B cell (primary cell): Measurements from ENCODE around the gene OR1K1. TPM values are rescaled to one million over a fixed set of nuclear protein-coding genes. Genes with fewer than 3 reads are reported as not detected.

Experiments
- ATAC-seq: fragments of 200-7000 bp; cut with Tn5 transposase; one replicate; pipeline ENCODE4 v1.10.0; 2021; ENCODE audit warnings: low read depth, mild to moderate bottlenecking, moderate number of reproducible peaks, moderate library complexity
- CTCF ChIA-PET: fragments of 350-600 bp; sonication (Branson Sonifier 250); formaldehyde crosslinking; loops from one replicate; lab custom pipeline; 2021; ENCODE audit warnings: antibody characterized with exemption, inconsistent platforms; lab: Charles Lee
- POLR2A ChIA-PET: fragments of 350-600 bp; sonication (Branson Sonifier 250); formaldehyde crosslinking; loops from one replicate; lab custom pipeline; 2021; ENCODE audit warnings: antibody characterized with exemption; lab: Charles Lee
- DNase-seq: peaks from one replicate; pipeline ENCODE4 v3.0.0; 2013
- H2AFZ ChIP-seq: 2 replicates; pipeline ENCODE4 v1.6.1; 2012; ENCODE audit warnings: mild to moderate bottlenecking, low read depth, low read length; ENCODE audit not compliant: insufficient read depth, poor library complexity, severe bottlenecking
- H3K27ac ChIP-seq, 2 donors: 1 replicate in 1 of 2; 2 replicates in 1 of 2; pipeline ENCODE4 v1.5.1; 2012 to 2013; ENCODE audit warnings: low read length in 2 of 2, mild to moderate bottlenecking in 2 of 2, moderate library complexity in 1 of 2
- H3K27me3 ChIP-seq, 4 experiments: fragments of 200-600 bp in 1 of 4; sonication (generic) in 1 of 4; replicated peaks in 1 of 4; 1 replicate in 2 of 4; 2 replicates in 2 of 4; pipeline versions ENCODE4 v1.6.1 to v1.7.0; 2013 to 2016; ENCODE audit warnings: low read length in 3 of 4, mild to moderate bottlenecking in 2 of 4, mixed read lengths in 1 of 4, moderate library complexity in 1 of 4; ENCODE audit not compliant: insufficient read depth in 4 of 4, control insufficient read depth in 3 of 4; ENCODE audit errors: control extremely low read depth in 1 of 4
- H3K36me3 ChIP-seq, 2 experiments: replicated peaks in 1 of 2; 1 replicate in 1 of 2; 2 replicates in 1 of 2; pipeline versions ENCODE4 v1.6.1 to v1.7.1; 2013; ENCODE audit warnings: low read length in 1 of 2; ENCODE audit not compliant: insufficient read depth in 2 of 2, control insufficient read depth in 1 of 2; ENCODE audit errors: control extremely low read depth in 1 of 2, extremely low read depth in 1 of 2
- H3K4me1 ChIP-seq, 2 donors: fragments of 200-600 bp in 1 of 2; sonication (generic) in 1 of 2; 1 replicate in 1 of 2; 2 replicates in 1 of 2; pipeline versions ENCODE4 v1.5.1 to v1.6.1; 2013 to 2017; ENCODE audit warnings: low read length in 2 of 2; ENCODE audit not compliant: control insufficient read depth in 2 of 2, insufficient read depth in 2 of 2
- H3K4me2 ChIP-seq: replicated peaks from 2 replicates; pipeline ENCODE3; 2012; ENCODE audit warnings: mild to moderate bottlenecking, low read depth, low read length; ENCODE audit not compliant: poor library complexity, severe bottlenecking
- H3K4me3 ChIP-seq, 5 experiments: fragments of 200-600 bp in 1 of 5; sonication (generic) in 1 of 5; 1 replicate in 3 of 5; 2 replicates in 2 of 5; pipeline versions ENCODE4 v1.5.1 to v1.7.0; 2011 to 2016; ENCODE audit warnings: low read length in 4 of 5, mild to moderate bottlenecking in 4 of 5, low read depth in 2 of 5, control low read depth in 1 of 5, moderate library complexity in 1 of 5; ENCODE audit not compliant: insufficient read depth in 1 of 5; ENCODE audit errors: control extremely low read depth in 1 of 5, extremely low read depth in 1 of 5
- H3K79me2 ChIP-seq: fragments of 200-600 bp; sonication (generic); one replicate; pipeline ENCODE4 v1.6.0; 2016; ENCODE audit warnings: low read length; ENCODE audit not compliant: control insufficient read depth, insufficient read depth
- H3K9ac ChIP-seq: fragments of 200-600 bp; sonication (generic); 2 replicates; pipeline ENCODE4 v1.6.1; 2017; ENCODE audit warnings: mild to moderate bottlenecking, low read length, moderate library complexity
- H3K9me3 ChIP-seq, 3 donors: one replicate each; pipeline versions ENCODE4 v1.6.1 to v1.7.1; 2013; ENCODE audit warnings: low read length in 2 of 3; ENCODE audit not compliant: control insufficient read depth in 2 of 3, insufficient read depth in 1 of 3; ENCODE audit errors: control extremely low read depth in 1 of 3
- H4K20me1 ChIP-seq: 2 replicates; pipeline ENCODE4 v1.6.0; 2012; ENCODE audit warnings: mild to moderate bottlenecking, low read length; ENCODE audit not compliant: insufficient read depth, control insufficient read depth, poor library complexity, severe bottlenecking
- H3K27ac Mint-ChIP-seq: one replicate; pipeline ENCODE4 v1.8.0; 2021; ENCODE audit warnings: mixed read lengths
- H3K27me3 Mint-ChIP-seq: one replicate; pipeline ENCODE4 v1.8.0; 2021; ENCODE audit warnings: mixed read lengths
- H3K4me1 Mint-ChIP-seq: one replicate; pipeline ENCODE4 v1.8.0; 2021; ENCODE audit warnings: mixed read lengths
- H3K4me3 Mint-ChIP-seq: one replicate; pipeline ENCODE4 v1.8.0; 2021; ENCODE audit warnings: mixed read lengths
- H3K9me3 Mint-ChIP-seq: one replicate; pipeline ENCODE4 v1.8.0; 2022; ENCODE audit warnings: mixed read lengths; ENCODE audit not compliant: insufficient read depth
- CTCF ChIP-seq: fragments of 200-600 bp; IDR thresholded peaks from one replicate; pipeline ENCODE4 v1.8.0; 2022; ENCODE audit warnings: antibody characterized with exemption, mild to moderate bottlenecking
- EZH2 ChIP-seq: IDR thresholded peaks from 2 replicates; pipeline ENCODE4 v1.6.1; 2012; ENCODE audit warnings: borderline replicate concordance, low read depth, mild to moderate bottlenecking, moderate library complexity, low read length; ENCODE audit not compliant: insufficient read depth, poor library complexity, severe bottlenecking
- WGBS: methylation state at CpG from one replicate; pipeline ENCODE4 v1.1.5; 2013; ENCODE audit warnings: missing lambda C conversion rate; ENCODE audit not compliant: insufficient coverage; 5-methylcytosine and 5-hydroxymethylcytosine counted together
- intact Hi-C: fragments of 100-400 bp; cut with micrococcal nuclease; formaldehyde crosslinking; loops from one replicate; pipeline ENCODE4 v1.10.0; 2022
- polyA plus RNA-seq: library from polyadenylated mRNA; depleted of rRNA; stranded (reverse); fragments of >200 nt; gene quantifications from 2 replicates; pipeline ENCODE4 v1.2.3, GENCODE V29; 2012
- total RNA-seq, 2 donors: library from RNA; stranded (reverse); fragments of 120-200 nt in 1 of 2; gene quantifications; 1 replicate in 1 of 2; 2 replicates in 1 of 2; pipeline versions ENCODE4 v1.2.3 to v1.2.4, GENCODE V29; 2013 to 2022

The OR1K1 gene
- total and polyA plus RNA-seq, 2 donors (not counting 1 experiment from before 2014, with no cell fraction given) = not detected

- H3K27ac ChIP-seq = no peak overlapping the region
- Mint-ChIP-seq H3K27ac (no peak overlapping the region), H3K4me3 (no peak overlapping the region), H3K4me1 (no peaks in the 10 kb centered on the region), H3K27me3 (no peaks in the 10 kb centered on the region), H3K9me3 (no peaks in the 10 kb centered on the region)
- H2AFZ ChIP-seq = no peak overlapping the region
- no peaks in the 10 kb centered on the region for H3K36me3 ChIP-seq
- H3K4me3 ChIP-seq = no peak overlapping the region
- H3K4me1 ChIP-seq = no peaks in the 10 kb centered on the region
- no peak for TF ChIP-seq CTCF
- DNase-seq (no peak), ATAC-seq (no peak)
- H3K9me3 ChIP-seq = no peaks in the 10 kb centered on the region
- intact Hi-C loops = no loop called here
- peaks cover 0 to 3% (median 0%) of the 10 kb centered on the region in 4 experiments for H3K27me3 ChIP-seq
- H4K20me1 ChIP-seq = no peaks in the 10 kb centered on the region
- no peaks in the 10 kb centered on the region for H3K79me2 ChIP-seq
- whole genome bisulfite sequencing = no CpG with 5 or more reads among the region's 3 CpGs
- ChIA-PET CTCF (no interaction called here), POLR2A (no interaction called here)
- no peak overlapping the region for H3K4me2 ChIP-seq
- H3K9ac ChIP-seq = no peak overlapping the region
Observed at GRCh38 chr9:122781671-122782070, 18.3 kb upstream of the OR1K1 start.

GRCh38 chr9:122785269-122785668, 14.7 kb upstream of the OR1K1 start:
- H3K9me3 ChIP-seq = no peaks in the 10 kb centered on the region
- Mint-ChIP-seq H3K27me3 (no peaks in the 10 kb centered on the region), H3K9me3 (no peaks in the 10 kb centered on the region), H3K4me1 (no peaks in the 10 kb centered on the region), H3K27ac (no peak overlapping the region), H3K4me3 (no peak overlapping the region)
- H3K9ac ChIP-seq = no peak overlapping the region
- ATAC-seq (no peak), DNase-seq (no peak)
- no peaks in the 10 kb centered on the region for H4K20me1 ChIP-seq
- TF ChIP-seq EZH2 = no peak
- TF ChIP-seq CTCF = no peak
- H3K4me2 ChIP-seq = no peak overlapping the region
- H3K4me3 ChIP-seq = no peak overlapping the region
- no peaks in the 10 kb centered on the region for H3K36me3 ChIP-seq
- no peak overlapping the region for H3K27ac ChIP-seq
- no peaks in the 10 kb centered on the region for H3K79me2 ChIP-seq
- intact Hi-C loops = no loop called here
- H3K27me3 ChIP-seq = no peaks in the 10 kb centered on the region
- no peaks in the 10 kb centered on the region for H3K4me1 ChIP-seq
- ChIA-PET POLR2A (no interaction called here), CTCF (no interaction called here)
- H2AFZ ChIP-seq = no peak overlapping the region
